Nephron (organoid): ENCODE results near the gene ARNT2.

ENCODE experiments used
- H3K27ac Mint-ChIP-seq, 3 experiments: 2 replicates each; pipeline ENCODE4 v1.8.0; 2020; ENCODE audit warnings: mixed read lengths in 3 of 3, mild to moderate bottlenecking in 2 of 3, moderate library complexity in 1 of 3
- H3K27me3 Mint-ChIP-seq: 2 replicates; pipeline ENCODE4 v1.8.0; 2021; ENCODE audit warnings: low read depth, mild to moderate bottlenecking, moderate library complexity, mixed read lengths
- H3K36me3 Mint-ChIP-seq: 2 replicates; pipeline ENCODE4 v1.8.0; 2020; ENCODE audit warnings: low read depth, mixed read lengths
- H3K4me1 Mint-ChIP-seq: 2 replicates; pipeline ENCODE4 v1.8.0; 2020; ENCODE audit warnings: mixed read lengths
- H3K4me3 Mint-ChIP-seq, 3 experiments: 2 replicates each; pipeline ENCODE4 v1.8.0; 2020; ENCODE audit warnings: mild to moderate bottlenecking in 3 of 3, mixed read lengths in 3 of 3, moderate library complexity in 2 of 3
- H3K9me3 Mint-ChIP-seq: 2 replicates; pipeline ENCODE4 v1.8.0; 2020; ENCODE audit warnings: mixed read lengths
- CTCF ChIP-seq, 3 experiments: fragments of 200-600 bp; sonication (generic); IDR thresholded peaks; one replicate each; pipeline ENCODE4 v1.5.0; 2021; ENCODE audit warnings: antibody characterized with exemption in 3 of 3; ENCODE audit not compliant: unreplicated experiment in 3 of 3

Gene ARNT2

DNA sequence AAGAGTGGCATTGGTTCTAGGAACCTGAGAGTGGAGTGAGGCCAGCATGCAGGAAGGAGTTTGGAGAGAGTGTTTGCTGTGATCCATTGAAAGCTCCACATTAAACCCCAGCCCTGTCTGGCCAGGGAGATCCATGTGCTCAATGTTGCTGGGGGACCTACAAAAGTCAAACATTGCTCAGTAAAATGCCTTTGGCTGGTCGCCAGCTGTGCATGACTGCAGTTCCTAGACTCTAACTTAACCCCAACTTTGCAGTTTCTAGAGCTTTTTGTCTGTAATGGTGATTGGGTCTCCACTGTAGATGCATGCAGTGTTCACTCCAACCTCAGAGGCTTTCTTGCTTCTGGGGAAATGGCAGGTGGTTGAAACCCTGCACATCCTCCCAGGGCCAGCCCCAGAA is 191.2 kb downstream of the ARNT2 start:
- Mint-ChIP-seq H3K9me3 (no peaks in the 10 kb centered on the region), H3K4me1 (no peaks in the 10 kb centered on the region), H3K27me3 (no peaks in the 10 kb centered on the region), H3K36me3 (peaks cover 53% of the 10 kb centered on the region), H3K4me3 (no peak overlapping the region), H3K27ac (no peak overlapping the region)
- TF ChIP-seq CTCF (IDR thresholded peaks at IDR 0.05; ENCODE audit: unreplicated experiment in 3 of 3), result no peak

DNA sequence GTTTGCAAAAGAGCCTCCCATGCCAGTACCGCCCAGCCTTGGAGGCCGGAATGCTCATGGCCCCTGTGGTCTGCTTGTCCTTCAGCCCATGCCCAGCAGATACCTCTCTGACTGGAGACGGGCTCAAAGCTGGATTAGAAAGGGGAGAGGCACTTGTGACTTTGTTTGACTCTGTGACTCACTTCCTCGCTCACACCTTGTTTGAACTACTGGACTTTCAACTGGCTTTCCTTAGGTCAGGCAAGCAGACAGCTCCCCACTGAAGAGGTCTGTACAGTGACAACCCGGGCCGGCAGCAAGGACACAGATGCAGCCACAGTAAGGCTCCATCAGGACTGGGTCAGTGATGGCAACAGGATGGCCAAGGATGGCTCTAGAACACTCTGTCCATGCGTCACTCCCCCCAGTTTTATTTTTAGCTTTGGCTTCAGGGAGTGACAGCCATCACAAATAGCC is 192.4 kb downstream of the ARNT2 start:
- no peak for TF ChIP-seq CTCF (IDR thresholded peaks at IDR 0.05; ENCODE audit: unreplicated experiment in 3 of 3)
- no peak overlapping the region for H3K4me3 Mint-ChIP-seq
- no peak overlapping the region for H3K27ac Mint-ChIP-seq
- peaks cover 45% of the 10 kb centered on the region for H3K36me3 Mint-ChIP-seq
- no peaks in the 10 kb centered on the region for H3K9me3 Mint-ChIP-seq
- H3K4me1 Mint-ChIP-seq, result no peaks in the 10 kb centered on the region
- H3K27me3 Mint-ChIP-seq, result no peaks in the 10 kb centered on the region

- Mint-ChIP-seq H3K4me1 (no peaks in the 10 kb centered on the region), H3K4me3 (no peak overlapping the region), H3K27ac (no peak overlapping the region), H3K27me3 (no peaks in the 10 kb centered on the region), H3K9me3 (no peaks in the 10 kb centered on the region), H3K36me3 (peaks cover 42% of the 10 kb centered on the region)
- no peak for TF ChIP-seq CTCF (IDR thresholded peaks at IDR 0.05; ENCODE audit: unreplicated experiment in 3 of 3)
Measured at GRCh38 chr15:80597076-80597475, 192.9 kb downstream of the ARNT2 start.

- no peaks in the 10 kb centered on the region for H3K27me3 Mint-ChIP-seq
- no peaks in the 10 kb centered on the region for H3K4me1 Mint-ChIP-seq
Measured at GRCh38 chr15:80599359-80599758, 195.2 kb downstream of the ARNT2 start.

GRCh38 chr15:80600626-80601025 is 196.4 kb downstream of the ARNT2 start:
- no peak overlapping the region for H3K27ac Mint-ChIP-seq
- H3K4me1 Mint-ChIP-seq, result no peaks in the 10 kb centered on the region
- H3K27me3 Mint-ChIP-seq, result no peaks in the 10 kb centered on the region
- TF ChIP-seq CTCF (IDR thresholded peaks at IDR 0.05; ENCODE audit: unreplicated experiment in 3 of 3), result no peak
- no peaks in the 10 kb centered on the region for H3K9me3 Mint-ChIP-seq
- no peak overlapping the region for H3K4me3 Mint-ChIP-seq
- peaks cover 22% of the 10 kb centered on the region for H3K36me3 Mint-ChIP-seq

More at GRCh38 chr15:80599359-80599758, 195.2 kb downstream of the ARNT2 start:
- H3K27ac Mint-ChIP-seq, result no peak overlapping the region
- no peak for TF ChIP-seq CTCF (IDR thresholded peaks at IDR 0.05; ENCODE audit: unreplicated experiment in 3 of 3)
- peaks cover 27% of the 10 kb centered on the region for H3K36me3 Mint-ChIP-seq
- no peak overlapping the region for H3K4me3 Mint-ChIP-seq
- H3K9me3 Mint-ChIP-seq, result no peaks in the 10 kb centered on the region

DNA sequence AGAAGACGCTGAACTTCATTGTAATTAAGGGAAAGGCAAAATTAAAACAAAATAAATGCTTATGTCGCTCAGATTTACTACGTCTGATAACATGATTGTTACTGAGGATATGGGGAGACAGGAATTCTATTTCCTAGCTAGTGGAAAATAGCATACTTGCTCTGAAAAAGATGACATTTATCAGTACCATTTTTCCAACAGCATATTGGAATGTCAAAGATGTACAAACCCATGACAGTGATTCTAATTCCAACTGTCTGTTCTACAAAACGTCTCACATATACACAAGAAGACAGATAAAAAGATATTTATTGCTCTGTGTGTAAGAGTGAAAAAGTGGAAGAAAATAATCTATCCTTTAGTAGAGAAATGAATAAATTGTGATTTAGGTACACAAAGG is 197.1 kb downstream of the ARNT2 start:
- no peak overlapping the region for H3K27ac Mint-ChIP-seq
- no peaks in the 10 kb centered on the region for H3K4me1 Mint-ChIP-seq

More for the DNA sequence above, 197.1 kb downstream of the ARNT2 start:
- Mint-ChIP-seq H3K27me3 (no peaks in the 10 kb centered on the region), H3K4me3 (no peak overlapping the region), H3K36me3 (peaks cover 16% of the 10 kb centered on the region), H3K9me3 (no peaks in the 10 kb centered on the region)
- TF ChIP-seq CTCF (IDR thresholded peaks at IDR 0.05; ENCODE audit: unreplicated experiment in 3 of 3), result no peak
